Suprapubic skin (tissue), 4 donors: ENCODE results near the gene DIP2C. TPM values are rescaled to one million over a fixed set of nuclear protein-coding genes. Genes with fewer than 3 reads are reported as not detected.
A peak's percentile ranks its signal among the peaks of the same experiment; 100 is the strongest.

Experiments
- DNase-seq, 2 donors: peaks; one replicate each; pipeline ENCODE4 v3.0.0-alpha.2; 2019; ENCODE audit warnings: low spot score in 2 of 2
- H3K27ac ChIP-seq: fragments of 200-600 bp; sonication (generic); one replicate; pipeline ENCODE4 v1.5.1; 2019
- H3K27me3 ChIP-seq: fragments of 200-600 bp; sonication (generic); one replicate; pipeline ENCODE4 v1.5.1; 2019
- H3K36me3 ChIP-seq: fragments of 200-600 bp; sonication (generic); one replicate; pipeline ENCODE4 v1.5.1; 2019
- H3K4me1 ChIP-seq: fragments of 200-600 bp; sonication (generic); one replicate; pipeline ENCODE4 v1.5.1; 2019
- H3K4me3 ChIP-seq: fragments of 200-600 bp; sonication (generic); one replicate; pipeline ENCODE4 v1.5.1; 2019; ENCODE audit warnings: mild to moderate bottlenecking
- H3K9me3 ChIP-seq: fragments of 200-600 bp; sonication (generic); one replicate; pipeline ENCODE4 v1.5.1; 2019
- EP300 ChIP-seq: sonication (generic); formaldehyde crosslinking; IDR thresholded peaks from one replicate; pipeline ENCODE4 v1.6.1; 2017; ENCODE audit warnings: antibody characterized with exemption
- POLR2A ChIP-seq, 2 donors: fragments of 450-650 bp; IDR thresholded peaks; one replicate each; pipeline ENCODE4 v1.6.1; 2017; ENCODE audit warnings: antibody characterized with exemption in 2 of 2, mild to moderate bottlenecking in 2 of 2, moderate library complexity in 2 of 2
- POLR2AphosphoS5 ChIP-seq, 3 donors: sonication (generic); formaldehyde crosslinking; IDR thresholded peaks; one replicate each; pipeline ENCODE4 v1.6.1; 2017; ENCODE audit warnings: antibody characterized with exemption in 3 of 3
- WGBS: methylation state at CpG from one replicate; pipeline ENCODE4 v1.1.5; 2018; 5-methylcytosine and 5-hydroxymethylcytosine counted together
- total RNA-seq, 4 donors: library from RNA; depleted of rRNA; stranded (reverse); fragments of >200 nt; gene quantifications; one replicate each; pipeline ENCODE4 v1.1.0, GENCODE V29; 2016
- TF ChIP-seq, protein P1 (sequence below), 2 donors: fragments of 200-600 bp in 1 of 2; fragments of 450-650 bp in 1 of 2; sonication (generic) in 1 of 2; IDR thresholded peaks; one replicate each; pipeline ENCODE4 v1.5.1; 2016 to 2019; ENCODE audit warnings: antibody characterized with exemption in 2 of 2, mild to moderate bottlenecking in 1 of 2, moderate library complexity in 1 of 2

The DIP2C gene
- total RNA-seq, 4 donors from 2014 or later, result 6.7 to 23.3 (median 14.7) TPM

DNA sequence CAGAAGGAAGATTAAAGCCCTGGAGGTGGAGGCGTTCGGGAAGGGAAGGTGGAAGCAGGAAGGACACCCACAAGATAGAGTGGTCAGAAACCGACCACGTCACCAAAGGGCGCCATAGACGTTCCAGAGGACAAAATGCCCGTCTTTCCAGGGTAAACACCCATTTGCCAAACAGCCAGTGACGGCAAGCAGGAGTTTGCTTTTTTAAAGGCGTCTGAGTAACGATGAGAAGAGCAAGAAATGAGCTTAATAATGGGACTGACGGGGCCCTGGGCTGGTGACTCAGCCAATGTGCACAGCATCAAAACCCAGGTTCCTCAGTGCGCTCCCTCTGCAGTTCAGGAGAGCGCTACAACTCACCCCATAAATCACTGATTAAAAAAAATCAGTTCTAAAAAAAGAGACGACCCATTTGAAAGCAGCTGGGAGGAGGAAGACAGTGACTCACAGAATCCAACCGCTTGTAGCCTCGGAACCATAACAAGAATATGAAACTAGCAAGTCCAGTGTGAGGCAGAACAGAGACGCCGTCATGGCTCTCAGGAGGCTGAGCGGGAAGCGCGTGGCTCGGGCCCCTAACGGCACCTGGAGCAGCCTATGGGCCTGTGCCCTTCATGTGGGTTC, 5.9 kb downstream of the DIP2C start:
- H3K27ac ChIP-seq, result peak overlapping the region; percentile 65
- no peak for TF ChIP-seq POLR2AphosphoS5 (IDR thresholded peaks at IDR 0.05)
- TF ChIP-seq, protein P1, sequence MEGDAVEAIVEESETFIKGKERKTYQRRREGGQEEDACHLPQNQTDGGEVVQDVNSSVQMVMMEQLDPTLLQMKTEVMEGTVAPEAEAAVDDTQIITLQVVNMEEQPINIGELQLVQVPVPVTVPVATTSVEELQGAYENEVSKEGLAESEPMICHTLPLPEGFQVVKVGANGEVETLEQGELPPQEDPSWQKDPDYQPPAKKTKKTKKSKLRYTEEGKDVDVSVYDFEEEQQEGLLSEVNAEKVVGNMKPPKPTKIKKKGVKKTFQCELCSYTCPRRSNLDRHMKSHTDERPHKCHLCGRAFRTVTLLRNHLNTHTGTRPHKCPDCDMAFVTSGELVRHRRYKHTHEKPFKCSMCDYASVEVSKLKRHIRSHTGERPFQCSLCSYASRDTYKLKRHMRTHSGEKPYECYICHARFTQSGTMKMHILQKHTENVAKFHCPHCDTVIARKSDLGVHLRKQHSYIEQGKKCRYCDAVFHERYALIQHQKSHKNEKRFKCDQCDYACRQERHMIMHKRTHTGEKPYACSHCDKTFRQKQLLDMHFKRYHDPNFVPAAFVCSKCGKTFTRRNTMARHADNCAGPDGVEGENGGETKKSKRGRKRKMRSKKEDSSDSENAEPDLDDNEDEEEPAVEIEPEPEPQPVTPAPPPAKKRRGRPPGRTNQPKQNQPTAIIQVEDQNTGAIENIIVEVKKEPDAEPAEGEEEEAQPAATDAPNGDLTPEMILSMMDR (IDR thresholded peaks at IDR 0.05), result no peak
- peak; percentile 24 for TF ChIP-seq EP300
- H3K4me1 ChIP-seq, result peaks cover 21% of the 10 kb centered on the region
- H3K36me3 ChIP-seq, result no peaks in the 10 kb centered on the region
- DNase-seq, result peak in 1 of 2 donors; percentile 76
- peak overlapping the region; percentile 27 for H3K4me3 ChIP-seq
- WGBS, result 42% methylated on average over 23 of the region's 23 CpGs
- no peaks in the 10 kb centered on the region for H3K27me3 ChIP-seq
- no peaks in the 10 kb centered on the region for H3K9me3 ChIP-seq

DNA sequence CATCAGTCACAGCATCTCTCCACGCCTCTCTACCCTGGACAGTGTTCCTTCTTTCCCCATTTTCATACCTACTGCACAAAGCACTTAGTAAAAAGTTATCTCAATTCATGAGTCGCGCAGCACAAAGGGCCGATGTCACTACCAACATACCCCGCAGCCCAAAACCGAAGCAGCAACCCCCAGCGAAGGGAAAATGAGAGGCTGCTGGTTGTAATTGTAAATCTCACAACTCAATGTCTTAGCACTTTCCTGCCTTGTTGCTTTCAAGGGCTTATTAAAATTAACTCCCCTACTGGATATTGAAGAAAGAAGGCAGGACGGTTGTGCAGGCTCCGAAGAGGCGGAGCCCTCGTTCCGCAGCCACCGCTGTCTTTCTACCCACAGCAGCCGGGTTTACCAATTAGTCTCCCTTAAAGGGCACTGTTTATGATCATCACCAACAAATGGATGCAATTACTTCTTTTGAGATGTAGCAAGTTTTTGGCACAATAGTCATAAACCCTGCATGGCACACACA, 6.5 kb downstream of the DIP2C start:
- 57% methylated on average over 14 of the region's 14 CpGs for WGBS
- H3K4me1 ChIP-seq, result peaks cover 17% of the 10 kb centered on the region
- TF ChIP-seq, protein P1 (IDR thresholded peaks at IDR 0.05), result no peak
- peak overlapping the region; percentile 27 for H3K4me3 ChIP-seq
- no peaks in the 10 kb centered on the region for H3K9me3 ChIP-seq
- H3K36me3 ChIP-seq, result no peaks in the 10 kb centered on the region
- peak in 1 of 2 donors; percentile 66 for DNase-seq
- no peaks in the 10 kb centered on the region for H3K27me3 ChIP-seq
- H3K27ac ChIP-seq, result peak overlapping the region; percentile 65

DNA sequence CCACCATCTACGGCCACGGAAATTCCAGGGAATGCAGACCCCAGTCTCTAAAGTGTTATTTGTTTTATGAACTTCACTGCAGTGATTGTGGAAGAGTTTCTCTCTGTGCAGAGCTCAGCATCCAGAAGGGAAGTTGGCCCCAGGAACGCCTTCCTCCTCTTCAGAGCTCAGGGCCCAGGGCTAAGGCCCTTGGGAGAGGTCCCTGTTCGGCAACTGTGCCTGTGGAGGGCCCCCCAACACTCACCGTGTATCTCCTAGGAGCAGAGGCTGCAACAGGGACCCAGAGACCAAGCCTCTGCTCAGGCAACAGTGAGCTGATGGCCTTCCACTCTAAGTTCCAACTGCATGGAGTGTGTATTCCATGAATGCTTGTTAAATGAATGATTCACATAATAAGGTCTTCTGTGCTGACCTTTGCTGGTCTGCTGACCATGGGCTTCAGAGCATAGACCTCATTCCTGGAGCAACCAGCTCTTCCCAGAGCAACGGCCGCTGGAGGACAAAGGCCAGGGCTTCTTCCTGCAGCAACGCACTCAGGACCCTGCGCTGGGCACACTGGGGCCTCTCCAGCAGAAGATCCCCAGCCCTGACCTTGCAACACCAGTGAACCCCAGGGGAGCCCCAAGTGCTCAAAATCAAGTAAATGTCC, 7.7 kb downstream of the DIP2C start:
- Histone ChIP-seq H3K36me3 (no peaks in the 10 kb centered on the region), H3K9me3 (no peaks in the 10 kb centered on the region), H3K4me3 (no peak overlapping the region), H3K27me3 (no peaks in the 10 kb centered on the region), H3K4me1 (peaks cover 11% of the 10 kb centered on the region), H3K27ac (no peak overlapping the region)
- no peak for TF ChIP-seq EP300
- TF ChIP-seq POLR2AphosphoS5 (IDR thresholded peaks at IDR 0.05), result no peak
- TF ChIP-seq POLR2A (IDR thresholded peaks at IDR 0.05), result no peak
- TF ChIP-seq, protein P1 (IDR thresholded peaks at IDR 0.05), result no peak
- WGBS, result 89% methylated on average over 9 of the region's 9 CpGs
- DNase-seq, result peak in 1 of 2 donors; percentile 53

DNA sequence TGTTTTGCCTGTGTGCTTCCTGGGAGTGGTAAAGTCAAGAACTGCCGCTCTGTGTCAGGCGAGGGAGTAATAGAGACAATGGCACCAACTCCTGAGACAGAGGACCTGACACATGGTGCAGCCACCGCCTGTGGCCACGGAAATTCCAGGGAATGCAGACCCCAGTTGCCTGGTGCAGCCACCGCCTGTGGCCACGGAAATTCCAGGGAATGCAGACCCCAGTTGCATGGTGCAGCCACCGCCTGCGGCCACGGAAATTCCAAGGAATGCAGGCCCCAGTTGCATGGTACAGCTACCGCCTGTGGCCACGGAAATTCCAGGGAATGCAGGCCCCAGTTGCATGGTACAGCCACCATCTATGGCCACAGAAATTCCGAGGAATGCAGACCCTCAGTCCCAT, 8.7 kb downstream of the DIP2C start:
- WGBS, result 90% methylated on average over 12 of the region's 12 CpGs
- DNase-seq, result peak in 1 of 2 donors; percentile 49
- TF ChIP-seq, protein P1 (IDR thresholded peaks at IDR 0.05), result no peak
- TF ChIP-seq POLR2AphosphoS5 (IDR thresholded peaks at IDR 0.05) (no peak), EP300 (no peak), POLR2A (IDR thresholded peaks at IDR 0.05) (no peak)
- Histone ChIP-seq H3K36me3 (no peaks in the 10 kb centered on the region), H3K27ac (no peak overlapping the region), H3K27me3 (no peaks in the 10 kb centered on the region), H3K9me3 (no peaks in the 10 kb centered on the region), H3K4me1 (peaks cover 11% of the 10 kb centered on the region), H3K4me3 (no peak overlapping the region)

DNA sequence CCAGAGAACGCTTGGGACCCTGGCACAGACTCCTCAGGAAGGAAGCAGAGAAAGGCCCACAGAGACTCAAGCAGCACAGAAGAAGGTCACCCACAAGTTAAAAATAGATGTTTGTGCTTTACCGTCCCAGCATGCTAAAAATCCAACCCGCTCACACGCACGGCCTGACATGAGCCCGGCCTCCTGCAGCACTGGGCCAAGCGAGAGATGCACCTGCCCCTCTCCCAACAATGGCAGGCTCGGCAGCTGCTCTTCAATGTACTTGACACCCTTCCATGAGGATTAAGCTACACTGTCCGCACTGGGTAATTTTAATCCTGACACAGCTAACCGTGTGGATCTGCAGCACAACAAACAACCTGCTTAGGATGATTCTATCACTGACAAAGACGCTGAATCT, 9.3 kb downstream of the DIP2C start:
- peaks cover 11% of the 10 kb centered on the region for H3K4me1 ChIP-seq
- no peaks in the 10 kb centered on the region for H3K36me3 ChIP-seq
- H3K27me3 ChIP-seq, result no peaks in the 10 kb centered on the region
- no peak overlapping the region for H3K27ac ChIP-seq
- no peak for TF ChIP-seq POLR2A (IDR thresholded peaks at IDR 0.05)
- TF ChIP-seq, protein P1 (IDR thresholded peaks at IDR 0.05), result no peak
- TF ChIP-seq POLR2AphosphoS5 (IDR thresholded peaks at IDR 0.05), result no peak
- no peak for TF ChIP-seq EP300
- no peaks in the 10 kb centered on the region for H3K9me3 ChIP-seq
- peak in 1 of 2 donors; percentile 48 for DNase-seq
- no peak overlapping the region for H3K4me3 ChIP-seq
- WGBS, result 88% methylated on average over 11 of the region's 11 CpGs
